CD1c-positive myeloid dendritic cell (primary cell): ENCODE measurements around the gene NCOR1.
"Not testable (repeated sequence)": the region's sequence is repeated elsewhere in the genome, so short reads cannot be mapped to it uniquely, and the experiment has no call there.

ENCODE experiments used
- DNase-seq: peaks from one replicate; pipeline ENCODE4 v3.0.0-alpha.2; 2016; ENCODE audit errors: extremely low spot score

The NCOR1 gene

GRCh38 chr17:16150251-16150856 is 65.0 kb downstream of the NCOR1 start:
- DNase-seq: no peak

DNA sequence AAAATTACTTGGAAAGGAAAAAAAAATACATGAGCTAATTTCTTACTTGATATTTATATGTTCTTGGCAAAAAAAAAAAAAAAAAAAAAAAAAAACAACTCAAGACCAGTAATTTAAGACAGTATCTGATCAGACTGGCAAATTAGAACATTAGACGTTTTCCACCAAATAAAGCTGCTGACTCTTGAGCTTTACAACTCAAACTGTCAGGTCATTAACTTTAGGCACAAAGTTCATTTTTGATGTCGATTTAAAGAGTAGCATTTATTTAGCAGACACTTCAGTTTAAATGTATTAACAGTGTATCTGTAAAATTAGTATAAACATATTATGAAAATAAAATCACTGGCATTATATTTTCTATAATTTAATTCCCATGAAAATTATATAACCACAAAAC is 66.7 kb downstream of the NCOR1 start:
- no peak for DNase-seq

- DNase-seq: not testable (repeated sequence)
Measured at GRCh38 chr17:16145319-16145890, 69.9 kb downstream of the NCOR1 start.

DNA sequence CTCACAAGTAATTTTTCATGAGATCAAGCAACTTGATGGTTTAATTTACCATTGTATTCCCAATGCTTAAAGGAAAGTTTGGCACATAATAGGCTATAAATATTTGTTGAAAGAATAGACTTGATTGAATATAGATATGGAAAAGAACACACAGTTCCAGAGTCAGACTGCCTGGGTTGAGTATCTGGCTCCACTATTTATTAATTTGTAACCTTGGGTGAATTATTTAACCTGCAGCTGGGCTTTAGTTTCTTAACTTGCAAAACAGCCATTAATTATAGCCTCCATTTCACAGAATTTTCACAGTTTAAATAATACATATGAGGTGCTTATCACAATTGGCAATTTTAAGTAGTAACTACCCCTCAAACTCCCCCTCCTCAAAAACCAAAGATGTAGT is 73.6 kb downstream of the NCOR1 start:
- DNase-seq: no peak

DNA sequence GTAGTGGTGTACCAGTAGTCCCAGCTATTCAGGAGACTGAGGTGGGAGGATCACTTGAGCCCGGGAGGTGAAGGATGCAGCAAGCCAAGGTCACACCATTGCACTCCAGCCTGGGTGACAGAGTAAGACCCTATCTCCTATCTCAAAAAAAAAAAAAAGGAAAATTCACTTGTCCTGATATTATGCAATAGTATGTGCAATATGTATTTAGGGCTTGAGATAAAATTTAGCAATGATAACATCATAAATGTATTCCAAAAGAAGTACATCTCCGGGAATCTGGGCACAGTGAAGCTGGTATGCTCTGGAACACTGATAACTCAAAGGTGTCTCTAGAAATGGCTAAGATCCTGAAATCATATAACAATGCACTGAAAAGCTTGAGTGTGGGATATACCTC is 74.5 kb downstream of the NCOR1 start:
- DNase-seq: no peak

- no peak for DNase-seq
Measured at GRCh38 chr17:16135461-16135860, 79.9 kb downstream of the NCOR1 start.

DNA sequence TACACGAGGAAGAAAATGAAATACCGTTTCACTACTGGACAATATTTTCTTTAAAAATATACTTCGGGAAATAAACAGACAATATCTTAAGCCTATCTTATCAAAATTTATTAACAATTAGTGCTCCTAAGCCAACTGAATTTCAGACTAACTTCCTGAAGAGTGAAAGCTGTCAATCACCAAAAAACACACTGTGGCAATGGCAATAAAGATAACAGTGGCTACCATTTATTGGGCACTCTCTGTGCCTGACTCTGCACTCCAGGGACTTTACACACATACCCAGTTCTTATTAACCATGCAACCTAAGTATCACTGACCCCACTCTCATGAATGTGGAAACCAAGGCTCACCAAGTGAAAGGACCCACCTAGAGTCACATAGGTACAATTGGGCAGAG is 83.7 kb downstream of the NCOR1 start:
- no peak for DNase-seq

DNA sequence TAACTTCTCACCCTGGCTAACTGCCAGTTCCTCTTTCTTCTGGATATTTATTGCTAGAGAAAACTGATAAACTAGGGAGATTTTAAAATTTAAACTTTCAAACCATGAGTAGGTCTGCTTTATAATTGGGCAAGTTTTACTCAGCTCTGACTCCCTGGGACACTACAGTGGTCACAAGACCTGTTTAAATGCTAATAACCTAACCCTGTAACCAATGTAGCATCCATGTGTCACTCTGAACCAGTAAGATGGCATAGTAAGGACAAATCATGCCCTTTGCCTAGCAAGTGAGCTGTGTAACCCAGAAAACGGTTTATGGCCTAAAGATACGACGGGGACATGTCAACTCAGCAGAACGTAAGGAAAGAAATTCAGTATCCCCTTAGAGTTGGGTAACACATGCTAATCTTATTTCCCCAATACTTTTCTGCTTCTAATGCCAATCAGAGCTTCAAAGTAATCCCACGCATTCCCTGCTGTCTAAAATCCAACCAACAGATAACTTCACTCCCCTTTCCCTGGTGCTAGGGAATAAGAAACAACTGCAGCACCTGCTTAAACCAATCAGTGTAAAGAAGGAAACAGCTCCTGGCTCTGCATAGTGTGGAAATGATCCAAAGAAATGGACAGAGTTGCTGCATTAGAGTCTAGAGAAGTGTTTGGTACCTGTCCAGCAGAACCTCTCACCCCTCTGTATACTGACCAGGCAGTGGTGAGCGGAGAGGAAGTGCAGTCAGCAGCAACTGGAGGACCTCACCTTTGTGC is 85.7 kb downstream of the NCOR1 start:
- DNase-seq: no peak

- DNase-seq: no peak
Measured at GRCh38 chr17:16123531-16123930, 91.8 kb downstream of the NCOR1 start.

- no peak for DNase-seq
Measured at GRCh38 chr17:16122697-16123434, 92.5 kb downstream of the NCOR1 start.

- no peak for DNase-seq
Measured at GRCh38 chr17:16121915-16122314, 93.4 kb downstream of the NCOR1 start.

- DNase-seq: no peak
Measured at GRCh38 chr17:16120937-16121336, 94.4 kb downstream of the NCOR1 start.

GRCh38 chr17:16117149-16117548 is 98.2 kb downstream of the NCOR1 start:
- DNase-seq: no peak

DNA sequence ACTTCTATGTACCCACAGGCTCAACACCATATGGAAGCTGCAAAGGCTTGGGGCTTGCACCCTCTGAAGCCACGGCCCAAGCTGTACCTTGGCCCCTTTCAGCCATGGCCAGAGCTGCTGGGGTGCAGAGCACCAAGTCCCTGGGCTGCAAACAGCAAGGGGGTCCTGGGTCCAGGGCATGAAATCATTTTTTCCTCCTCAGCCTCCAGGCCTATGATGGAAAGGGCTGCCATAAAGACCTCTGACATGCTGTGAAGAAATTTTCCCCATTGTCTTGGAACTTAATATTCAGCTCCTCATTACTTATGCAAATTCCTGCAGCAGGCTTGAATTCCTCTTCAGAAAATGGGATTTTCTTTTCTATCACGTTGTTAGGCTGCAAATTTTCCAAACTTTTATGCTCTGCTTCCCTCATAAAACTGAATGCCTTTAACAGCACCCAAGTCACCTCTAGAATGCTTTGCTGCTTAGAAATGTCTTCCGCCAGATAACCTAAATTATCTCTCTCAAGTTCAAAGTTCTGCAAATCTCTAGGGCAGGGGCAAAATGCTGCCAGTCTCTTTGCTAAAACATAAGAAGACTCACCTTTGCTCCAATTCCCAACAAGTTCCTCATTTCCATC is 100.1 kb downstream of the NCOR1 start:
- DNase-seq: not testable (repeated sequence)

DNA sequence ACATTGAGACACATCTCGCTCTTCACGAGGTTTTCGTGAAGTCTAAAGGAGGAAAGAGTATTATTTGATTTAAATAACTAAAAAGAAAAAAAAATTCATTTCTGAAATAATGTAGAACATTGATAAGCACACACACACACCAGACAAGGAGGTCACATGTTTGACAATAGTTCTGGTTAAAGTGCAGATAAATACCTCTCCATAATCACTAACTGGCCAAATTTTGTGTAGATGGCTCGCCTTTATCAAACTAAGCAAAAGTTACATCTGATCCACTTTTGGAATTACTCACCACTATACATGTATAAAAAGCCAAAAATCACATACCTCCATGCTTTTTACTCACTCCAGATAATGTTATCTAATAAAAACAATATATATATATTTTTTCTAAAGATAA is 106.5 kb downstream of the NCOR1 start:
- no peak for DNase-seq

- no peak for DNase-seq
Measured at GRCh38 chr17:16108386-16108785, 106.9 kb downstream of the NCOR1 start.

DNA sequence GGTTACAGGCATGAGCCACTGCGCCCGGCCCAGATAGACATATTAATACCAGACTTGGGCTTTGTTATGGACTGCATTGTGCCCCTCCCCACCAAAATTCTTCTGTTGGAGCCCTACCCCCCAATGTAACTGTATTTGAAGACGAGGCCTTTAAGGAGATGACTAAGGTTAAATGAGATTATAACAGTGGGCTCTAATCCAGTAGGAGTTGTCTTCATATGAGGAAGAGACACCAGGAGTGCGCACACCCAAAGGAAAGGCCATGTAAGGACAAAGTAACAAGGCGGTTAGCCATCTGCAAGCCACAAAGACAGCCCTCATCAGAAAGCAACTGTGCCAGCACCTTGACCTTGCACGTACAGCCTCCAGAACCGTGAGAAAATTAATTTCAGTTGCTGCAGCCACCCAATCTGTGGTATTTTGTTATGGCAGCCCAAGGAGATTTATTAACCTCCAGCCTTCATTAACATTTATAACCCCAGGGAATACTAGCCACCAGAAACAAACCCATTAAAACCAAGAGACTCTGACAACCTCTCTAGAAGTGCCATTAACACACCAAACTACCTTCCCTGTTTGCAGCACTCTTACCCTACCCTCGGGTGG is 108.1 kb downstream of the NCOR1 start:
- no peak for DNase-seq

- DNase-seq: peak; percentile 26
Measured at GRCh38 chr17:16106161-16106891, 109.0 kb downstream of the NCOR1 start.

DNA sequence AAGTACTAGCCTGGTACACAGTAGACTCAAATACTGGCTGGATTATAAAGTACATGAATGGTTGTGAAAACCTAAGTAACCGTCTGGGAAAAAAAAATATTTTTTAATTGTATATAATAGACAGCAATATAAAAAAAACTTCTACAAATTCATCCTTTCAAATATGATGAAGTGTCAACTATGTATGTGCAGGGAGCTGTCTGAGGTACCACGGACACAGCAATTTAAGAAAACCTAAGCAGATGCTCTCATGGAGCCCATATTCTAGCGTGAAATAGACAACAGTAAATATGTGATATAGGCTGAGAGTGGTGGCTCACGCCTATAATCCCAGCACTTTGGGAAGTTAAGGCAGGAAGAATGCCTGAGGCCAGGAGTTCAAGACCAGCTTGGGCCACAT is 111.1 kb downstream of the NCOR1 start:
- DNase-seq: no peak

DNA sequence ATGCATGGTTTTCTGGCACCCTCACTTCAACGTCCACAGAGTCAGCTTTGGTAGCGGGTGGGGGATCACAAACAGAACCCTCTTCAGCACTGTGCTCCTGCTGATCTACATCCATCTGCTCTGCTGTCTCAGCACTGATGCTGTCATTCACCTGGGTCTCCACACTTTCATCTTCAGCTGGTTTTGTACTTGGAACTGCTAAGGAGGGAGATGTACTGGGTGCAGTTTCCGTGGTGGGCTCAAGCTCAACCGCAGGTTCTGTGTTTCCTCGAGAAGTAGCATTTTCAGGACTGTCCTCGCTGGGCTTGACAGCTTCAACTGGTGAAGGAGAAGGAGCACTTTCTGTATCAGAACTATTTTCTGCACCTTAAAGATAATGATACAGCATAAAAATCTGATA is 113.9 kb downstream of the NCOR1 start:
- no peak for DNase-seq
